HG03060 (cell line): ENCODE measurements around the gene MAP6.
"Not testable (repeated sequence)": the region's sequence is repeated elsewhere in the genome, so short reads cannot be mapped to it uniquely, and the experiment has no call there.

Experiments
- ATAC-seq: cut with Tn5 transposase; IDR thresholded peaks from one replicate; pipeline ENCODE4 v1.9.1; 2021; ENCODE audit warnings: low read depth, moderate number of reproducible peaks; ENCODE audit not compliant: unreplicated experiment

The MAP6 gene

GRCh38 chr11:75596914-75597313, 71.9 kb downstream of the MAP6 start:
- no peak for ATAC-seq

- ATAC-seq, result no peak
These were observed 73.4 kb downstream of the MAP6 start for GRCh38 chr11:75595429-75595828.

- no peak for ATAC-seq
These were observed 74.6 kb downstream of the MAP6 start for GRCh38 chr11:75594211-75594610.

GRCh38 chr11:75593286-75593915, 75.4 kb downstream of the MAP6 start:
- ATAC-seq, result no peak

- no peak for ATAC-seq
These were observed 76.1 kb downstream of the MAP6 start for GRCh38 chr11:75592715-75593114.

- no peak for ATAC-seq
These were observed 76.9 kb downstream of the MAP6 start for GRCh38 chr11:75591966-75592365.

GRCh38 chr11:75591371-75591770, 77.5 kb downstream of the MAP6 start:
- ATAC-seq, result no peak

- no peak for ATAC-seq
These were observed 78.9 kb downstream of the MAP6 start for GRCh38 chr11:75589933-75590332.

- no peak for ATAC-seq
These were observed 79.8 kb downstream of the MAP6 start for GRCh38 chr11:75589051-75589450.

- no peak for ATAC-seq
These were observed 80.8 kb downstream of the MAP6 start for GRCh38 chr11:75588051-75588481.

GRCh38 chr11:75586395-75586794, 82.4 kb downstream of the MAP6 start:
- no peak for ATAC-seq

GRCh38 chr11:75585293-75585670, 83.6 kb downstream of the MAP6 start:
- no peak for ATAC-seq

- ATAC-seq, result not testable (repeated sequence)
These were observed 84.1 kb downstream of the MAP6 start for GRCh38 chr11:75584659-75585292.

GRCh38 chr11:75583718-75584658, 84.8 kb downstream of the MAP6 start:
- no peak for ATAC-seq

GRCh38 chr11:75582895-75583717, 85.7 kb downstream of the MAP6 start:
- no peak for ATAC-seq

GRCh38 chr11:75582506-75582894, 86.3 kb downstream of the MAP6 start:
- ATAC-seq, result no peak

GRCh38 chr11:75579841-75580240, 89.0 kb downstream of the MAP6 start:
- ATAC-seq, result no peak

GRCh38 chr11:75578977-75579376, 89.9 kb downstream of the MAP6 start:
- ATAC-seq, result no peak

- ATAC-seq, result no peak
These were observed 91.6 kb downstream of the MAP6 start for GRCh38 chr11:75577207-75577606.

- ATAC-seq, result no peak
These were observed 92.3 kb downstream of the MAP6 start for GRCh38 chr11:75576499-75576918.
